GM21786 (cell line): ENCODE data around the gene SLC37A3.
A peak's percentile ranks its signal among the peaks of the same experiment; 100 is the strongest.

Experiments used
- ATAC-seq: cut with Tn5 transposase; IDR thresholded peaks from one replicate; pipeline ENCODE4 v1.9.1; 2021; ENCODE audit not compliant: unreplicated experiment

Gene SLC37A3

DNA sequence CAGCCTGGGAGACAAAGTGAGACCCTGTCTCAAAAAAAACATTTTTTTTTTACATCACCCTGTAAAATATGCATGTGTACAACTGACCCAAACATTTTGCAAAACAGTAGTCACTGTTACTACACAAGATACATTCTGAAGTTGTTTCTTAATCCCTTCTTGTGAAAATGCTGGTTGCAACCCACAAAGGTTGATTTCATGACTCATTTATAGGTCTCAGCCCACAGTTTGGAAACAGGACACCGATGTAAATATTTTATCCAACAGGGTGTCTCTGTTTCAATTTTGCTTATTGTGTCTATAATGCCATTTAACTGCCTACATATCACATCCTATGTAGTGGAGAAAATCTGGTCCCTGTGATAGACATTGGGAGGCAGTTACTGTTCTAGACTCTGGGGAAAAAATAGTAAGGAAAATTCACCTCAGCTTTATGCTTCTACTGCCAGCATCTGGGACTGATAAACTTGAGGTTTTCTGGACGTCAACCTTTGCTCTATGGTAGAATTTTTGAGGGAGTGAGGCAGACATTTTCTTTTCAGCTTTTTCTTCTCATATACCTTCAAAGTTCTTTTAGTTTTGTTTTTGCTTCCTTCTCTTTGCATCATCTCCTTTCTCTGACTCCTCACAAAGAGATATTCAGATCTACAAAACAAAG is 4.0 kb upstream of the SLC37A3 start:
- ATAC-seq = no peak

DNA sequence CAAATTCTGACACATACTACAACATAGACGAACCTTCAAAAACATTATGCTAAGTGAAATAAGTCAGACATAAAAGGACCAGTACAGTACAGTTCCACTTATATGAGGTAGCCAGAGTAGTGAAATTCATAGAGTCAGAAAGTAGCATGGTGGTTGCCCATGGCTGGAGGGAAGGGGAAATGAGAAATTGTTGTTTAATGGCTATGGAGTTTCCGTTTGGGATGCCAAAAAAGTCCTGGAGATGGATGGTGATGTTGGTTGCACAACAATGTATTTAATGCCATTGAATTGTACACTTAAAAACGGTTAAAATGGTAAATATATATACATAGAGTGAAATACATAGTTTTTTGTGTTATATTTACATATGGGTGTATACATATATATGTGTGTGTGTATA is 2.1 kb upstream of the SLC37A3 start:
- ATAC-seq = no peak

- ATAC-seq = no peak
Measured at GRCh38 chr7:140398821-140399220, 491 bp upstream of the SLC37A3 start.

DNA sequence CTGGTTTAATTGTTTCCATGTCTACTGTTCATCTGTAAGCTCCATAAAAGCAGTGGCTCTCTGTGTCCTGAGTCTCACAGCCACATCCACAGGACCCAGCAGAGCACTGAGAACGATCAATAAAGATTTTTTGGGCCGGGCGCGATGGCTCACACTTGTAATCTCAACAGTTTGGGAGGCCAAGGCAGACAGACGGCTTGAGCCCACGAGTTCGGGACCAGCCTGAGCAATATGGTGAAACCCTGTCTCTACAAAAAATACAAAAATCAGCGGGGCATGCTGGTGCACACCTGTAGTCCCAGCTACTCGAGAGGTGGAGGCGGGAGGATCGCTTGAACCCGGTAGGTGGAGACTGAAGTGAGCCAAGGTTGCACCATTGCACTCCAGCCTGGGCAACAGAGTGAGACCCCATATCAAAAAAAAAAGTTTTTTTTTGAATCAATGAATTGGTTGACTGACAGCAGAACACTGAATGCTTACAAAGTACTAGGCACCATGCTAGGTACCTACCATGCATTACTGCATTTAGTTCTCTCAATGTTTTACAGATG is 4.5 kb downstream of the SLC37A3 start:
- no peak for ATAC-seq

DNA sequence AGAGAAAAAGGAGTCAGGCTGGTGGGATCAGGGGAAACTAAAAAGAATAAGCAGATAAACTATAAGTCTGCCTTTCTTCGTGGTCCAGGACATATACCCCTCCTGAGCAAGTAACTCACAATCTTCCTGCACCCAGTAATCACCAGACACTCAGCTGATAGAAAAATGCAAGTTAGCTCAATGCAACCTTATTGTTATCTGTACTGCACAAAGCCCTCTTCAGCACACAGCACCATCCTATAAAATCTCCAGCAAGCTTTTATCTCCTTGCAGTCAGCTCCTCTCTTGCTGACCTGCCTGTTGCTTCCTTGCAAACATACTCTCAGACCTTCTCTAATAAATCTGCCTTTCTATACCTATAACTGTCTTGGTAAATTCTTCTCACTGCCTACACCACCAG is 6.7 kb downstream of the SLC37A3 start:
- no peak for ATAC-seq

GRCh38 chr7:140390466-140391190 is 7.7 kb downstream of the SLC37A3 start:
- peak; percentile 82 for ATAC-seq

DNA sequence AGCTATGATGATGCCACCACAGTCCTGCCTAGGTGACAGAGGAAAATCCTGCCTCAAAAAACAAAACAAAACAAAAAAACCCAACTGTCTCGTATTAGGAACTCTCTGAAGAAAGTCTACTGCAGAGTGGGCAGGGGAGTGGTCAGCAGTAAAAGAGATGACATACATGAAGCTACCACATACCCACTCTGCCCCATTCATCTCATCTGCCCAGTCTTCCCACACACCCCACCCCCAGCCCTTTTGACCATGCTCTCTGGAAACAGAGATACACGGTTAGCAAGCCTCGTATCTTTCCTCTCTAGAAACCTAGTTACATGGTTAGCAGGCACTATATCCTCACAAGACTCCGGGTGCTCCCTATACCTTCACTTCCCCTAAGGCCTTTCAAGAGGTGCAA is 8.3 kb downstream of the SLC37A3 start:
- ATAC-seq = no peak

- ATAC-seq = no peak
Measured at GRCh38 chr7:140389445-140389844, 8.9 kb downstream of the SLC37A3 start.

DNA sequence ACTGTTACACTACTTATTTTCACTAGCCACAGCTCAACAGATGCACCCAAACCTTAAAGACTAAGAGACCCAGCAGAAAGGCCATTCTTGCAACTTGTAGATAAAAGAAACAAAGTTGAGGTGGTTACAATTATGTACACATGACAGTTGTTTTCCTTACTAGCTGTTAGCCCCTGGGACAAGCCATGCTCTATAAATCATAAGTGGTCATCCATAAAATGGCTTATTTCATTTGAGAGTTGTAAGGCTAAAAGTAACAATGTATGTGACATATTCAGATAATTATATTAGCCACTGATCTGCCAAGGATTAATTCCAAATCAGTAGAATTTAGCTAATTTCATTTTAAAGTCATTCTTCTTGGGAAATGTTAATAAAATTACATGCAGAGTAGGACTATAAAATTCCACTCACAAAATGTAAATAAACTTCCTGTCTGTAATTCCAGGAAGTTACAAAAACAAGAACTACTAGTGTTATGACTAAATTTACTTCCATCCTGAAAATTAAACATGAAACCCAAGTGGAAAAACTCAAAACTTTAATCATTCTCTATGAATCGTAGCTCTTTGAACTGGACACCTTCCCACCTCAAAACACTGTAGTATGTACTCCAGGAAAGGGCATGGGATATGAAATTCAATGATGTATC is 13.3 kb downstream of the SLC37A3 start:
- ATAC-seq = no peak

GRCh38 chr7:140383954-140384713 is 14.2 kb downstream of the SLC37A3 start:
- no peak for ATAC-seq

DNA sequence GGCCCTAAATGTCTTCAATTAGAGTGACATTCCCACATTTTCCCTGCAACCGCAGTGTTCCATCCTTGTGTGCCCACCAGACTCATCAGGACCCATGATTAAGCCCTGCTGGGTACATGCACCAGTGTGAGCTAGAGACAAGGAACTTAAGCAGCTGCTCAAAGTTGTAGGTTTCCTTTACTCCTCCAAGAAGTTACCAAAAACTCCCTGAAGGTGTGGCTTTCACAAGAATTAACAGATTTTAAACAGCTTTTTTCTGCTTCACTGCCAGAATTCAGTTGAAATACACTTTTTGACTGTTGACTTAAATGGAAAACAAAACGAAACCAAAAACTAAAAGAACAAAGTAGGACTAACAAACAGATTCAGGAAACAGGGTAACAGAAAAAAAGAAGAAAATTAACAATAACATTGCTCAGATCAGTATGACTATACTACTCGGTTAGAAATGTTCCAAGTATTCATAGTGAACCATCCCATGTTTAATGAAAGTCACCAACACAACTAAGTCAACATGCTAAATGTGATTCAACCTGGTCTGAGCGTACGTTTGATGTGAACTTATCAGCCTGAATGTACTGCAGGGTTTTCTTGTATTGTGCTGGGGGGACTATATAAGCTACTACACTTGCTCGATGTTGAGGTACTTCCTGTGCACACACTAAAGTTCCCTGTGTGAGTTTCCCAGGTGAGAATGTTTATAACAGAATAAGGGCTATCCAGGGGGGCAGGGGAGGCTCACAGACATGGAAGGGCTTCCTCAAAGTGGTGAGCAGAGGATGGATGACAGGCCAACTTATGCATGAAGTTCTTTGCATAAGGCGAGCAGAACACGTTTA is 22.2 kb downstream of the SLC37A3 start:
- ATAC-seq = no peak

DNA sequence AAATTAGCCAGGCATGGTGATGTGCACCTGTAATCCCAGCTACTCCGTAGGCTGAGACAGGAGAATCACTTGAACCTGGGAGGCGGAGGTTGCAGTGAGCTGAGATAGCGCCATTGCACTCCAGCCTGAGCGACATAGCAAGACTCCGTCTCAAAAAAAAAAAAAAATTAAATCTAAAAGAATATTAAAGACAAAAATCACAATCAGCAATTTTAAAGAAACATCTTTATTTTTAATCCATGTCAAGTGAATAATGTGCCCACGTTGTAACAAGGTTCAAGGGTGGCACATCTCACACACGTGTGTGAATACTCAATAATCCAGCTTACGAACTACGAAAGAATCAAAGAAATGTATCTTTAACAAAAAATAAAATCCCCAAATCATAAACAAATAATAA is 23.0 kb downstream of the SLC37A3 start:
- no peak for ATAC-seq

GRCh38 chr7:140369294-140369693 is 29.0 kb downstream of the SLC37A3 start:
- no peak for ATAC-seq

- no peak for ATAC-seq
Measured at GRCh38 chr7:140367528-140367927, 30.8 kb downstream of the SLC37A3 start.

- ATAC-seq = no peak
Measured at GRCh38 chr7:140364819-140365218, 33.5 kb downstream of the SLC37A3 start.

GRCh38 chr7:140360697-140361229 is 37.6 kb downstream of the SLC37A3 start:
- ATAC-seq = no peak

DNA sequence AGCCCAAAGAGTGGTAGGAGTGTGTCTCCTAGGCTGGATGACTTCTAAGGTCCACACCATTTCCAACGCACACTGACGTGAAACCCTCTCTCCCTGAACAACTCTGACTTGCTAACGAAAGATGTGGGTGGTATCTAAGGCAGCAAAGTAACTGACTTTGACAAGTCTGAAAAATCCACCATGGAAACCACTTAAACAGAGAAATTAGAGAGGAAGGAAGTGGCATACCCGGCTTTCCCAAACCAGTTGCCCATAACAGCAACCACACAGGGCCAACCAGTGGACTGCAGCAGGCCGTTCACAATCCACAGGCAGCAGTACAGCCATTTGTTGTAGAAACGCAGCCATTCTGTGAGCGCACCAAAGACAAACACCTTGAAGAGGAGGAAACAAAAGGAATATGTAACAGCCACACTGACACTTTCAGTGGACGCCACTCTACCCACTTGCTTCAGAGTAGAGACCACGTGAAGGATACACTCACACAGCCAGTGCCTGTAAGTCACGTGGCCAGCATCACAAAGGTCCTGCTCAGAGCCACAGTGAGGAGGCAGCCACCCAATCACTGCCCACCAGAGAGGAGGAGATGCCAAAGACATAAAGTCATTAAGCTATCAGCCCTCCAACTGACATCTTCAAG is 39.8 kb downstream of the SLC37A3 start:
- peak; percentile 36 for ATAC-seq

DNA sequence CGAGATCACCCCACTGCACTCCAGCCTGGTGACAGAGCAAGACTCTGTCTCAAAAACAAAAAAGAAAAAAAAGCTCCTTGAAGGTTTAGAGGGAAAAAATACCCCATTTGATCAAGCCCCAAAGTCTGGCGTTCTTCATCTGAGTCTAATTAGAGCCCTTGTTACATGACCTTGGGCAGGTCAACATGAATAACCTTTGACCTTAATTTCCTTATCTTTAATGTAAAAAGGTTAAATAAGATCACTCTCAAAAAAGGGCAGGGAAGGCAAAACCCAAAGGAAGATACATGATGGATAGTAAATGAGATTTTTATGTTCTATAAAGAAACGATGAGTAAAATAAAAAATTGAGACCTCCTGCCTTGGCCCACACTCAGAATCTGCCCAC is 40.3 kb downstream of the SLC37A3 start:
- ATAC-seq = no peak

GRCh38 chr7:140350056-140350455 is 48.3 kb downstream of the SLC37A3 start:
- no peak for ATAC-seq
